ENCODE data around the gene C19orf38.
A peak's percentile ranks its signal among the peaks of the same experiment; 100 is the strongest.

- TF ChIP-seq CTCF (IDR thresholded peaks at IDR 0.05): peak; percentile 98
- no peak for TF ChIP-seq ZFX (IDR thresholded peaks at IDR 0.05; ENCODE audit: borderline replicate concordance)
Observed at GRCh38 chr19:10864538-10864899, 16.3 kb downstream of the C19orf38 start.
